Left cardiac atrium (tissue), 4 donors: ENCODE measurements around the gene TMEM150B. TPM values are rescaled to one million over a fixed set of nuclear protein-coding genes. Genes with fewer than 3 reads are reported as not detected.
"Not testable (repeated sequence)": the region's sequence is repeated elsewhere in the genome, so short reads cannot be mapped to it uniquely, and the experiment has no call there.

Experiments used
- ATAC-seq, 2 donors: fragments of 200-7000 bp; cut with Tn5 transposase; one replicate each; pipeline ENCODE4 v1.9.1; 2020; ENCODE audit warnings: mild to moderate bottlenecking in 2 of 2, moderate library complexity in 2 of 2
- DNase-seq: peaks from one replicate; pipeline ENCODE4 v3.0.0-alpha.2; 2020
- intact Hi-C, 2 donors: fragments of 100-400 bp; cut with DNase I; formaldehyde crosslinking; loops; one replicate each; pipeline versions ENCODE4 v1.14.1 to v1.15.1; 2022 to 2023
- total RNA-seq, 2 donors: library from RNA; stranded (reverse); fragmentation: NEBNext Ultra II Directional; extraction: Animal tissue kit (Norgen Biotek cat#: 25700); gene quantifications; one replicate each; pipeline ENCODE4 v1.2.1, GENCODE V29; 2021
- donor health status: DM: no; HTN: yes; CAD: no.
- donor health status: DM: no; HTN: yes; CAD: no; lungs with severe emphysema.
- donor health status: DM: yes; HTN: yes; CAD: no.
- donor health status: Dilated cardiomyopathy.

The TMEM150B gene
- total RNA-seq, 2 donors from 2014 or later: 3.1 to 3.6 TPM

DNA sequence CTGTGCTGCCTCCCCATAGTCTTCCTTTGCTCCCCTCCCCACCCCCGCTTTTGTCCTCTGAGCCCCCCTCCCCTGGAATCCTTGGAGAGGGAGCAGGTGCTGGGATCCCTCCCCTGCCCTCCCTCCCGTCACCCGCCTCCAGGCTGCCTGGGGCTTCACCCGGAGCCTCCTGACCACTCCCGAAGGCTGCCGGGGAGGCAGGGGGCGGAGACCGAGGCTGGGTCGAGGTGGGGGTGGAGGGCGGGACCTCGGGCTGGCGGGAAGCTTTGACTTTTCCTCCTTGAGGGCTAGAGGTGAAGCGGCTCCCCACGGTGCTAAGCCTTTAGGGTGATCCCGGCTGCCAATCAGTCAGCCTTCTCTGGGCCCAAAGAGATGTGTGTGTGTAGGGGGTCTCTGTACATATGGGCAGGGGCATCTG, 16.0 kb upstream of the TMEM150B start:
- intact Hi-C loops: loop anchor here in 1 of 2 donors (5.0 kb wide), 1 partner anchor 41 kb away; the partner anchor contains the start of gene TMEM238
- DNase-seq: peak; percentile 82
- ATAC-seq: peak in 1 of 2 donors; percentile 6

DNA sequence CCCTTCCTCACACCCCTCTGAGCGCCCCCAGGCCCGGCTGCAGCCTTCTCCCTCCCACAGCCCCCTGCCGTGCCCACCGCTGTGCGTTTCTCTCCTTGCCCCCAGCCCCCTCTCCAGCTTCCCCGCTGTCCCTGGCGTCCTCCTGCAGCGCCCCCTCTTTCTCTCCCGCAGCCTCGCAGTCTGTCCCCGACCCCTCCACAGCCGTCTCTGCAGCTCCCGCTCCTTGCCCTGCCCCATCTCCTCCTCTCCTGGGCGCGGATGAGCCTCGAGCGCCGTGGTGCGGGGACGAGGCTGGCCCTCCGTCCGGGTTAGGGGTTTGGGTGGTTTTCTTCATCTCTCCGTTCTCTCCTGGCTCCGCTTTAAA, 15.6 kb upstream of the TMEM150B start:
- intact Hi-C loops: loop anchor here in 1 of 2 donors (5.0 kb wide), 1 partner anchor 42 kb away; the partner anchor contains the start of gene TMEM238
- ATAC-seq (no peak), DNase-seq (no peak)

DNA sequence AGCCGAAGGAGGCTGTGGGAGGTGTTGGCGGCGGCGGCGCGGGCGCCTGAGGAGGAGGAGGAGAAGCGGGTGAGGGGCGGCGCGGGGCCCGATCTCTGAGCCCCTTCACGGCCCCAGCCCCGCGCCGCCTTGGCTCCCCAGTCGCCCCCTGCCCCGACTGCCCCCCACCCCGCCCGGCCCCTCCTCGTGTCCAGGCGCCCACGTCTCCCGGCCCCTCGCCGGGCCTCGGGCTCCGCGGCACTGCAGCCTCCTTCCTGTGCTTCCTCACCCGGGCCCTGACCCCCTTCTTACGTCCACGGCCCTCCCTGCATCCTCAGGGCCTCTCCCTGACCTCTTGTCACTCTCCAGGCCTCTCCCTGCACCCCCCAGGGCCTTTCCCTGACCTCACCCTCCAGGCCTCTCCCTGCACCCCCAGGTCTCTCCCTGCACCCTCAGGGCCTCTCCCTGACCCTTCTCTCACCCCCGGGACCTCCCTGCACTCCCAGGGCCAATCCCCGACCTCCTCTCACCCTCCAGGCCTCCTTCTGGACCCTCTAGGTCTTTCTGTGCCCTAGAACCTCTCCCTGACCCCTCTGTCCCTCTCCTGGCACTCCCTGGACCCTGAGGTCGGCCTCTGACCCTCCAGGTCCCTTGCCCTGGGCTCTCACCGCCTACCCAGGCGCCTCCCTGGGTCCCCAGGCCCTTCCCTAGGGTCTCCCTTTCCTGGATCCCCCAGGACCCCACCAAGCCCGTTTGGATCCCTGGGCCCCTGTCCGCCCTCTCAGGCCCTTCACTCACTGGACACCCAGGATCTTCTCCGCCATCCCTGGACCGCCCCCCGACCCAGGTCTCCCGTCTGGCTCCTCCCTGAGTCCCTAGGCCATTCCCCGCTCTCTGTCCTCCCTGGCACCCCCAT, 15.0 kb upstream of the TMEM150B start:
- intact Hi-C loops: loop anchor here in 1 of 2 donors (5.0 kb wide), 1 partner anchor 42 kb away; the partner anchor contains the start of gene TMEM238
- ATAC-seq: peak in 1 of 2 donors; percentile 0

DNA sequence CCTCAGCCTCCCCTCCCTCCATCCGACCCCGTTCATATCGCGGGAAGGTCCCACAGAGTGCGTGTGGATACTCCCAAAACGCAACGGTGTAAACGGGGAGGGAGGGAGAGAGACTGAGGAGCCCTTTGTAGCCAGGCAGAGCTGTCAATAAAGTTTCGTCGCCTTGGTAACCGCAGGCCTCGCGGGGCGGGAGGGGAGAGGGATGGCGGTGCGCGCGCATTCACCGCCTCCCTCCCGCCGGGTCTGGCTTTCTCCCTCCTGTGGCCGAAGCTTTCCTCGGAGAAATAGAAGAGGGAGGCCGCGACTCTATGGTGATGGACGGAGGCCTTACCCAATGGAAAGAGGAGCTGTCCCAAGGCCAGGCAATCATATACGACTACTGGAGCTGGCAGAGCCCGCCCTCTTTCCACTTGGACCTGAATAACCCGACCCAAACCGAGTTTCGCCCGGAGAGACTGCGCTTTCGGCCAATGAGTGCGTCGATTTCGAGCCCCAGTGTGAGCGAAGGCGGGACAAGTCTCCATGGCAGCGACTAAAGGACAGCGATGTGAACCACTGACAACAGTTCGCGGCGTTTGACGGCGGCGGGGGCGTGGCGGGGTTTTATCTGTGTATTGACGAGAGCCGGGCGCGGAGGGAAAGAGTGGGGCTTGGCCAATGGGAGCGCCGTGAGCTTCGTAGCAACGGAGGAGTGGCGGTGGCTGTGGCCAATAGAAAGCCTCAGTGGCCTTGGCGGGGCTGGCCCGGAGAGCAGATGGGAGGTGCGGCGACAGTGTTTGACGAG, 14.2 kb upstream of the TMEM150B start, which contains the start of gene KMT5C:
Gene KMT5C, plus strand, starts transcription at position 772 of the 784 bp plus-strand sequence. CDS start 2,061 bp downstream, outside the sequence.
- ATAC-seq: peak; percentile 92 to 95
- peak; percentile 100 for DNase-seq
- intact Hi-C loops: no loop called here

More for the DNA sequence above, 15.0 kb upstream of the TMEM150B start:
- DNase-seq: no peak

DNA sequence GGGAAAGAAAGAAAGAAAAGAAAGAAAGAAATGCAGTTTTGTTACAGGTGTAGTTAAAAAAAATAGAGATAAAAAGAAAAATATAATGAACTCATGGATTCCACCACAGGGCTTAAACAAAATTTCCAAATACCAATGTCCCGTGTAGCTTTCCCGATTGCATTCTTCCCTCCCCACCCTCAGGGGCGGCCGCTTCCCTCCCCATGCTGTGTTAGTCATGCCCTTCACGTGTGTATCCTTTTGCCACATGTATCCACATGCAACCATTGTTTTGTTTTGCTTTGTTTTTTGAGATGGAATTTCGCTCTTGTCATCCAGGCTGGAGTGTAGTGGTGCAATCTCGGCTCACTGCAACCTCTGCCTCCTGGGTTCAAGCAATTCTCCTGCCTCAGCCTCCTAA, 11.0 kb upstream of the TMEM150B start:
- intact Hi-C loops: no loop called here
- ATAC-seq (no peak), DNase-seq (no peak)

DNA sequence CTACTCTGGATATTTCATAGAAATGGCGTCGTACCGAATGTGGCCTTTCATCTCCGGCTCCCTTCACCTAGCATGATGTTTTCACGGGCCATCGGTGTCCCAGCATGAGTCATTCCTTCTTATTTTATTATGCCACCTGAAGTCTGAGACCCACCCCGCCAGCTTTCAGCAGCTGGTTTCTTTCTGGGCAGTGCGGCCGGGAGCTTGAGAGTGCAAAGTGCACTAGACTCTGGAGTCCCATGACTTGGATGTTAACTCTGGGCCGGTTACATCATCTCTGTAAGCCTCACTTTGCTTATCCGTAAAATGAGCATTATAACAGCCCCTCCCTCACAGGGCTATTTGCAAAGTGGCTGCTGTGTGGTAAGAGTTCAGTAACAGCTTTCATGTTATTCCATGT, 8.7 kb upstream of the TMEM150B start:
- intact Hi-C loops: no loop called here
- ATAC-seq (no peak), DNase-seq (no peak)

DNA sequence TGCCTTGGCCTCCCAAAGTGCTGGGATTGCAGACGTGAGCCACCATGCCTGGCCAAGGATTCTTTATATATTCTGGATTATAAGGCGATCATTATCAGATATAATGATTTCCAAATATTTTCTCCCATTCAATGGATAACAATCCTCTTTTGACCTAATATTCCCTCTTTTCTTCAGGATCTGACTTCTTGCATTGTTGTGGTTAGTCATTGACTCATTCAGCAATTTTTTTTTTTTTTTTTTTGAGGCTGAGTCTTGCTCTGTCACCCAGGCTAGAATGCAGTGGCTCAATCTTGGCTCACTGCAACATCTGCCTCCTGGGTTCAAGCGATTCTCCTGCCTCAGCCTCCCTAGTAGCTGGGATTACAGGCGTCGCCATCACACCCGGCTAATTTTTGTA, 4.7 kb upstream of the TMEM150B start:
- intact Hi-C loops, ATAC-seq, DNase-seq: not testable (repeated sequence)

DNA sequence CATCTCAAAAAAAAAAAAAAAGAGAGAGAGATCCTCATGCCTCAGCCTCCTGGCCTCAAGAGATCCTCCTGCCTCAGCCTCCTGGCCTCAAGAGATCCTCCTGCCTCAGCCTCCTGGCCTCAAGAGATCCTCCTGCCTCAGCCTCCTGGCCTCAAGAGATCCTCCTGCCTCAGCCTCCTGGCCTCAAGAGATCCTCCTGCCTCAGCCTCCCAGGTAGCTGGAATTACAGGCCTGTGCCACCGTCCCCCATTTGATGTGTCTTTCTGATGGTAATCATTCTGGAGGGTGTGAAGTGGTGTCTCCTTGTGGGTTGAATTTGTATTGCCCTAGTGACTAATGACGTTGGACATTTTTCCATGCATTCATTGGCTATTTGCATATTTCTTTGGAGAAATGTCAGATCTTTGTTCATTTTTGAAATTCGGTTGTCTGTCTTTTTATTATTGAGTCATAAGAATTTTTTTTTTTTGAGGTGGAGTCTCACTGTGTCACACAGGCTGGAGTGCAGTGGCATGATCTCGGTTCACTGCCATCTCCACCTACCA, 3.7 kb upstream of the TMEM150B start:
- ATAC-seq, DNase-seq, intact Hi-C loops: not testable (repeated sequence)

DNA sequence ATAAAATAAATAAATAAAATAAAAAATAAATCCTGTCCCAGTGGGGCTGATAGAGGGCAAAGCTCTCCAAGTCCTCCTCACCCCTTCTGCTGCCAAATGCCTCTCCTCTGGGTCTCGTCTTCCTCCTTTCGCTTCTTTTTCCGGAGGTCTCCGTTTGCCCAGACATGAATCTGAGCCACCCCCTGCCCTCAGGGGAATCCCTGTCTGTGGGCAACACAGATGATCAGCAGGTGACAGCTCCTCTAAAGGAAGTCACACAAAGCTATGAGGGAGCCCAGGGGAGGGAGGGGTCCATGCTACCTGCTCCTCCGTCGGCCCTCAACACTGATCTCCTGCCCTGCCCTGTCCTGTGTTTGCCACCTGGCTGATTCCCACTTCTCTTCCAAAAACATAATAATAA, 479 bp downstream of the TMEM150B start:
- intact Hi-C loops: no loop called here

DNA sequence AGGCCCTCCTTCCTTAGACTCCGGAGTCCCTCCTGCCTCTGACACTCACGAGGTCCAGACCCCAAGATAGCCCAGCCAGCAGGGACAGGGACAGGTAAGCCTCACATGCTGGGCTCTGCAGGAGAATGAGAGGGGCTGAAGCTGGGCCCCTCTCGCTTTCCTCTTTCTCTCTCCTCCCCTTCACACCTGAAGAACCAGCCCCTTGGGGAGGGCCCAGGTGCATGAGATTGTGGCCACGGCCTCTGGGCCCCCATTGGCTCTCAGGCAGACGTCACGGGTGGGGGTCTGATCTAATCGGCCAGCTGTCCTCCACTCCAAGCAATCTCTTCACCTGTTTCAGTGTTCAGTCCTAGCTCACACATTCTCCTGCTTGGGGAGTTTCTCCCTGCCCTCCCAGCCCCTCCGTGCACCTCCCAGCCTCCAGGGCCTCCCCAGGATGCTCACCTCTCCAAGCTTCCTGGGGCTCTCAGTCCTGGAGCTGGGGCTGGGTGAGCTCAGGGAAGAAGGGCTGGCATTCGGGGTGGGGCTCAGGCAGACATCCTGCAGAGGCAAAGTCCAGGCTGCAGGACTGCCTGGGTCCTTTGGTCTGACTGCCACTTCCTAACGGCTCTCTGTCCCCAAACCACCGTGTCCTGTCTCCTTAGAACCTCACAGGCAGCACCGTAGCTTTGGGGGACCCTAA, 2.8 kb downstream of the TMEM150B start:
- DNase-seq: no peak
- no peak for ATAC-seq
- intact Hi-C loops: no loop called here

More for the DNA sequence above, 479 bp downstream of the TMEM150B start:
- DNase-seq: no peak
- no peak for ATAC-seq

DNA sequence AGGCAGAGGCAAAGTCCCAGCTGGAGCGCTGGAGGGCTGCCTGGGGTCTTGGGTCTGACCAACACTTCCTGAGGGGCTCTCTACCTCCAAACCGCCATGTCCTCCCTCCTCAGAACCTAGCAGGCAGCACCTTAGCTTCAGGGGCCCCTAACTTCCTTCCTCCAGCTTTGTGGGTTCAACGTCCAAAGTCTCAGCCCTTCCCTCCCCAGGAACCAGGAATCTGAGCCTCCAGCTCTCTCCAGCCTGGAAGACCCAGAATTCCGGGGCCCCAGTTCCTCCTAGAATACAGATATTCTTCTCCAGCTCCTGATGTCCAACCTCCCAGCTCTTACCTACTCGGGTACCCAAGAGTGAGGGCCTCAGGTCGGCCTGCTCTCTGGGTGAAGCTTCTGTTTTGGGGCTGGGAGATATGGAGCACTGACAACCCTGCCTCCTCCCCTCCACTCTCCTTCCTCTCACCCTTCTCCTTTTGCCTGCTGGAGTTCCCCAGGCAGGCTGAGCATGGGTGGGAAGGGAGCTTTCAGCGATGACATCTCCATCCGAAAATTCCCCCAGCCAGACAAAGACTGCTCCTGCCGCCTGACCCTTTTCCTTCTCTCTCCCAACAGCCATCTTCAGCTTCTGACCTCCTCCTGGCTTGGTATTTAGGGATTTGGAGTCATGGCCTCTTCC, 3.5 kb downstream of the TMEM150B start:
- DNase-seq: no peak
- ATAC-seq: no peak
- intact Hi-C loops: no loop called here

DNA sequence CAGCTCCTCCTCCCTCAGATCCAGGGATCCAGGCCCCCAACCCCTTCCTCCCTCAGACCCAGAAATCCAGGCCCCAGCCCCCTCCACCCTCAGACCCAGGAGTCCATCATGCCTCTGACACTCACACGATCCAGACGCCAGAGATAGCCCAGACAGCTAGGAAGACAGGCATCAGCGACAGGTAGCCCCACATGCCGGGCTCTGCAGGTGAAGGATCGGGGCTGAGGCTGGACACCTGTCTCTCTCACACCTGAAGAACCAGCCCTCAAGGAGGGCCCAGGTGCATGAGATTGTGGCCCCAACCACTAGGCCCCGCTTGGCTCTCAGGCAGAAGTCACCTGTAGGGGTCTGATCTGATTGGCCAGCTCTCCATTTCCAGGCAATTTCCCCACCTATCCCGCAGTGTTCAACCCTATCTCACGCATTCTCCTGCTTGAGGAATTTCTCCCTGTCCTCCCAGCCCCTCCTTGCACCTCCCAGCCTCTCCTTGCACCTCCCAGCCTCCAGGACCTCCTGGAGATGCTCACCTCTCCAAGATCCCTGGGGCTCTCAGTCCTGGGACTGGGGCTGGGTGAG, 4.2 kb downstream of the TMEM150B start:
- intact Hi-C loops: no loop called here
- DNase-seq (no peak), ATAC-seq (no peak)

DNA sequence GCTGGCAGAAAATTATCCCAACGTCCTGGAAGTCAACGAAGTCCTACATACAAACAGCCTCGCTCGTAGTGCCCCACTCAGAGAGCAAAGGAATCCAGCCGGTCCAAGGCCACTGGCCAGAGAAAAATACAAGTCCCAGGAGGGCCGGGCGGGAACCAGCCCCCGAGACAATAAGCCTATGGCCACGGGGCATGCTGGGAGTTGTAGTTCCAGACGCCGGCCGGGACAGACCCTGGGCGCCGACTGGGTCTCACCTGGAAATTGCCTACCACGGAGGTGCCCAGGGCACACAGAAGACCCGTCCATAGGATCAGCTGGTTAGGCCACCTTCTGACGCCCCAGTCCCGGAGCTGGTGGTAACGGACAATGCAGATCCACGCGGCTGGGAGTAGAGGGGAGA, 5.4 kb downstream of the TMEM150B start:
- intact Hi-C loops: no loop called here
- ATAC-seq: peak; percentile 81 to 89
- peak; percentile 54 for DNase-seq

DNA sequence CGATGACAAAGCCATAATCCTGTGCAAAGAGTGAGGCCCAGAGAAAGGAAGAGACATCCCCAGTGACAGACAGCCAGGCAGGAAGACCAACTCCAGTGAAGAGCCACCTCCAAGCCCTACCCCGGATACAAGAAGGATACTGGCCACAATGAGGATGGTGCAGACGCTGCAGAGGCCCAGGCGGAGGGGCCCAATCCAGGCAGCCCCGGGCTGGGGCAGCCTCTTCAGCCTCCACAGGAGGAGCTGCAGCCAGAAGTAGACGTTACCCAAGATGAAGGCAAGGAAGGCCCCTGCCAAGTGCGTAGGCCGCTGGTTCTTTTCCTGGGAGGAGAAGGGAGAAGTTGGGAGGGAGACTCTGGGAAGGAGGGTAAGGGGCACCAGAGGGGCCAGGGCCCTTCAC, 8.5 kb downstream of the TMEM150B start:
- no peak for DNase-seq
- intact Hi-C loops: no loop called here
- ATAC-seq: no peak

DNA sequence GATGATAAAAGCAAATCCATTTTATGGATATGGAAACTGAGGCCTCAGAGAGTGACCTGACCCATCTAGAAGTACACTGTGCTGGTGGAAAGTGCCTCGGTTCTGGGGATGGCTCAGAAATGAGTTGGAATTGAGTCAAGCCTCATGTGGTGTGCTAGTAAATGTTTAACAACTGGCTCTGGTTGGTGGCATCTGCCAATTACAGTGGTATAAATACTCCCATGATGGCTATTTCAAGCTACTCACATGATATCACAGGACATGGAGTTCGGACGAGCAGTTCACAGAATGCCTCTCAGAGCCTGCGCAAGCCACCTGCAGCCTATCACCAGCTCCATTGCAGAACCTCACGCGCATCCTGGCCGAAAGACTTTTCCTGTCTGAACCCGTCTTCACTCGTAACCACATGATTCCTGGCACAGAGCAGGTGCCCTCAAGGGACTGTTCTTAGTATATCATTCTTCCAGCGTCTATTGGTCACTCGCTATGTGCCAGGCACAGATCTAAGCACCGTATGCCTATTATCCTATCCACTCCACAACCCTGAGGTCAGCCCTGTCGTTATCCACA, 9.1 kb downstream of the TMEM150B start:
- DNase-seq (no peak), ATAC-seq (no peak)
- intact Hi-C loops: no loop called here

DNA sequence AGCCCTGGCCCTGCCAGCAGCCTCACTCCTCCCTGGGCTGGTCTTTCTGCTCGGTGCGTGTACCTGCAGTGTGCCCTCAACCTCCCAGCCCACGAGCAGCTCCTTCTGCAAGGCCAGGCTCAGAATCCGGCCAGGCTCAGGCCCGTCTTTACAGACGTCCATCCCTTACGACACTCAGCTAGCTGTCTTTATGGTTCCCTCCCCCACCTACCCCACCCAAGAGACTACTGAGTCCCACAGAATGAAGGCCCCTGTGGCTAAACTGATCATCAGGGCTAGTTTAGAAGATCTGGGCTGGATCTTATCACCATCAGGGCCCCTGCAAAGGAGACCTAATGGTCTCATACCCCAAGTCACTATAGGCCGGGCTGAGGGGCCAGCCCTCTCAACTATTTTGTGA, 10.7 kb downstream of the TMEM150B start:
- intact Hi-C loops: no loop called here
- DNase-seq (no peak), ATAC-seq (no peak)

DNA sequence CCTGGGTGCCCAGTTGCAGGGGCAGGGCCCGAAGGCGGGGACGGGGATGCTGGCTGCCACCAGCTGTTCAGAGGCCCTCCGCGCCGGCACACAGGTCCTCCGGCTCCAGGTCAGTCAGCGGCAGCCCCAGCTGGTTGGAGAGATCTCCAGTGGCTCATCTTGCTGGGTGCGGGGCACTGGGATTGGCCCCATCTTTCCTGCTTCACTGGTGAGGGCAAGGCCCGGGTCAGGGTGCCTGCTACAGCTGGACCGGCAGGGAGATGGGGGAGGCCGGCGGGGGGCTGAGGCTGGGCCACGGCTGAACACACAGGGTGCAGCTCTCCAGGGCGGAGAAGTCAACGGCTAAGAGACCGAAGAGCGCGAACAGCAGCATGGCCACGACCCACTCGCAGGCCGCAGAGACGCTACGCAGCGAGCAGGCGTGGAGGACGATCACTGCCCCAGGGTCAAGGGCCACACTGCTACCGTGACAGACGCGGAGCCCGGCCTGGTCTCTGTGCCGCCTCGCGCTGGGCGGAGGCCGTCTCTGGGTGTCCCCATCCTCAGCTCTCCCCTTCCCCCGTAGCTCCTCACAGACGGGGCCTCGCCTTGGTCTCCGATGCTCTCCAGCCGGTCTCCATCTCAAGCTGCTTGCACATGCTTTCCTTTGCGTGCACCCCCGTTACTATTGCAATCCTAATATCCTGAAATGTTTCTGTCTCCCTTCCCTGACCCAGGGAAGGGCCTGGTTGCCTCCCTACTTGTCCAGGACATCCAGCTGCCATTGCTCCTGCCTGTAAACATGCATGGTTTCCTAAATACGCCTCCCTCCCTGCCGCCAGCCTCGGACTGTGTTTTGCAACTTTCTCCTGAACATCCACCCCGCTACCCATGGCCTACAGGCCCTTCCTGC, 12.3 kb downstream of the TMEM150B start:
- no peak for DNase-seq
- ATAC-seq: peak in 1 of 2 donors; percentile 7
- intact Hi-C loops: no loop called here
